MCF 10A (cell line): Measurements from ENCODE around the gene RAI14. TPM values are rescaled to one million over a fixed set of nuclear protein-coding genes. Genes with fewer than 3 reads are reported as not detected.

Source experiments
- BruUV-seq: library from RNA; stranded (reverse); fragments of 400-500 nt; replicated peaks from 2 replicates; lab custom pipeline; 2021; lab: Mats Ljungman, UMichigan
- CTCF ChIA-PET: fragments of 300-600 bp; sonication (Branson Sonifier 250); formaldehyde crosslinking; extraction: SDS; loops from one replicate; lab custom pipeline; 2021; ENCODE audit warnings: antibody characterized with exemption, inconsistent platforms; lab: Yijun Ruan, JAX
- POLR2A ChIA-PET: fragments of 300-600, 350-650 bp; sonication (Branson Sonifier 250); formaldehyde crosslinking; extraction: SDS; loops from one replicate; lab custom pipeline; 2020; ENCODE audit warnings: antibody characterized with exemption, inconsistent platforms; lab: Yijun Ruan, JAX
- DNase-seq: peaks from one replicate; pipeline ENCODE4 v3.0.0-alpha.2; 2018; ENCODE audit not compliant: unreplicated experiment
- H3K27ac Mint-ChIP-seq: one replicate; pipeline ENCODE4 v1.8.0; 2022; ENCODE audit warnings: mild to moderate bottlenecking, low read depth, mixed read lengths; ENCODE audit not compliant: unreplicated experiment
- H3K27me3 Mint-ChIP-seq: one replicate; pipeline ENCODE4 v1.8.0; 2022; ENCODE audit warnings: mixed read lengths; ENCODE audit not compliant: insufficient read depth, unreplicated experiment
- H3K36me3 Mint-ChIP-seq: one replicate; pipeline ENCODE4 v1.8.0; 2022; ENCODE audit warnings: mild to moderate bottlenecking, moderate library complexity, mixed read lengths; ENCODE audit not compliant: insufficient read depth, unreplicated experiment
- H3K4me1 Mint-ChIP-seq: one replicate; pipeline ENCODE4 v1.8.0; 2022; ENCODE audit warnings: mixed read lengths; ENCODE audit not compliant: insufficient read depth, unreplicated experiment
- H3K4me3 Mint-ChIP-seq: one replicate; pipeline ENCODE4 v1.8.0; 2022; ENCODE audit warnings: mild to moderate bottlenecking, moderate library complexity, mixed read lengths; ENCODE audit not compliant: unreplicated experiment
- H3K9me3 Mint-ChIP-seq: one replicate; pipeline ENCODE4 v1.8.0; 2022; ENCODE audit warnings: mixed read lengths; ENCODE audit not compliant: unreplicated experiment
- intact Hi-C: fragments of 100-400 bp; cut with micrococcal nuclease; formaldehyde crosslinking; loops from 2 replicates; pipeline ENCODE4 v1.14.1; 2022
- total RNA-seq: library from RNA; stranded (reverse); gene quantifications from 2 replicates; pipeline ENCODE4 v1.2.3, GENCODE V29; 2022
- TF ChIP-seq, protein P1 (sequence below): fragments of 200-600 bp; IDR thresholded peaks from one replicate; pipeline ENCODE4 v1.8.0; 2022; ENCODE audit warnings: antibody characterized with exemption, mild to moderate bottlenecking; ENCODE audit not compliant: unreplicated experiment

Gene RAI14
- total RNA-seq, 1 experiment from 2014 or later = 47.6 TPM

DNA sequence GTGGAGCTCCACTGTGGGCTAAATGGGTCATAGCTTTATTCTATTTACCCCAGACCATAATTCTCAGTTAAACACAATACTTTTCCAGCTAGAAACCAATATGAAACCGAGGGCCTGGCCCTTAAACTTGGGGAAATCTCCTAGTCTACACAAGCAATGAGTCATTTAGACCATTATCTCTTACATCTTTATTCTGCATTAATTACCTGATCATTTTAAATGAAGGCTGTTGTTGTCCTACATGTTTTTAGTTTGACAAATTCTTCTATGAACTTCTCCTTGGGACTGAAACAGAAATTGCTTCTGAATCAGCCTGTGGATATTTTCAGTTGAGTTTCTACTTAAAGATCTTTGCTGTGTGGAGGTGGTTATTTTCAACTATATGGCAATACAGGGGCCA, 37.9 kb downstream of the RAI14 start:
- Mint-ChIP-seq H3K36me3 (peaks cover 4% of the 10 kb centered on the region), H3K9me3 (no peaks in the 10 kb centered on the region), H3K27me3 (no peaks in the 10 kb centered on the region), H3K4me1 (peaks cover 22% of the 10 kb centered on the region), H3K27ac (no peak overlapping the region), H3K4me3 (no peak overlapping the region)
- CTCF ChIA-PET = interaction anchor here (1.1 kb wide), 1 partner anchor 204 kb away, joined by 4 read pairs; no protein-coding TSS in a partner anchor
- BruUV-seq = no TSS peak
- intact Hi-C loops = no loop called here
- TF ChIP-seq, protein P1, sequence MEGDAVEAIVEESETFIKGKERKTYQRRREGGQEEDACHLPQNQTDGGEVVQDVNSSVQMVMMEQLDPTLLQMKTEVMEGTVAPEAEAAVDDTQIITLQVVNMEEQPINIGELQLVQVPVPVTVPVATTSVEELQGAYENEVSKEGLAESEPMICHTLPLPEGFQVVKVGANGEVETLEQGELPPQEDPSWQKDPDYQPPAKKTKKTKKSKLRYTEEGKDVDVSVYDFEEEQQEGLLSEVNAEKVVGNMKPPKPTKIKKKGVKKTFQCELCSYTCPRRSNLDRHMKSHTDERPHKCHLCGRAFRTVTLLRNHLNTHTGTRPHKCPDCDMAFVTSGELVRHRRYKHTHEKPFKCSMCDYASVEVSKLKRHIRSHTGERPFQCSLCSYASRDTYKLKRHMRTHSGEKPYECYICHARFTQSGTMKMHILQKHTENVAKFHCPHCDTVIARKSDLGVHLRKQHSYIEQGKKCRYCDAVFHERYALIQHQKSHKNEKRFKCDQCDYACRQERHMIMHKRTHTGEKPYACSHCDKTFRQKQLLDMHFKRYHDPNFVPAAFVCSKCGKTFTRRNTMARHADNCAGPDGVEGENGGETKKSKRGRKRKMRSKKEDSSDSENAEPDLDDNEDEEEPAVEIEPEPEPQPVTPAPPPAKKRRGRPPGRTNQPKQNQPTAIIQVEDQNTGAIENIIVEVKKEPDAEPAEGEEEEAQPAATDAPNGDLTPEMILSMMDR = no peak
- DNase-seq = no peak
- POLR2A ChIA-PET = interaction anchor here (0.9 kb wide), 1 partner anchor 49 kb away, joined by 3 read pairs; no protein-coding TSS in a partner anchor

- Mint-ChIP-seq H3K4me3 (no peak overlapping the region), H3K27ac (no peak overlapping the region), H3K36me3 (peaks cover 4% of the 10 kb centered on the region), H3K27me3 (no peaks in the 10 kb centered on the region), H3K9me3 (no peaks in the 10 kb centered on the region), H3K4me1 (peaks cover 22% of the 10 kb centered on the region)
- TF ChIP-seq, protein P1 = no peak
- intact Hi-C loops = no loop called here
- no peak for DNase-seq
- no TSS peak for BruUV-seq
- POLR2A ChIA-PET = interaction anchor here (0.5 to 0.7 kb wide), 2 partner anchors 201 to 221 kb away, joined by 3 read pairs; partner anchors contain the start of genes BRIX1 and RAD1
- CTCF ChIA-PET = interaction anchor here (0.7 to 1.1 kb wide), 2 partner anchors 8 to 204 kb away, joined by 3 to 4 read pairs; no protein-coding TSS in a partner anchor
Measured at GRCh38 chr5:34694685-34695084, 38.6 kb downstream of the RAI14 start.

- no TSS peak for BruUV-seq
- DNase-seq = no peak
- Mint-ChIP-seq H3K9me3 (no peaks in the 10 kb centered on the region), H3K4me1 (peaks cover 22% of the 10 kb centered on the region), H3K4me3 (peak overlapping the region; percentile 33), H3K36me3 (no peaks in the 10 kb centered on the region), H3K27me3 (no peaks in the 10 kb centered on the region), H3K27ac (peak overlapping the region; percentile 85)
- TF ChIP-seq, protein P1 = no peak
- CTCF ChIA-PET = interaction anchor here (0.6 to 0.8 kb wide), 3 partner anchors 9 to 46 kb away, joined by 3 read pairs; no protein-coding TSS in a partner anchor
- intact Hi-C loops = no loop called here
- POLR2A ChIA-PET = interaction anchor here (0.5 to 2.8 kb wide), 3 partner anchors 9 to 220 kb away, joined by 3 to 9 read pairs (median 3); partner anchors contain the start of genes BRIX1 and RAD1
Measured at GRCh38 chr5:34695275-34696027, 39.3 kb downstream of the RAI14 start.

- CTCF ChIA-PET = no interaction called here
- Mint-ChIP-seq H3K4me3 (no peak overlapping the region), H3K36me3 (no peaks in the 10 kb centered on the region), H3K27me3 (no peaks in the 10 kb centered on the region), H3K4me1 (peaks cover 22% of the 10 kb centered on the region), H3K27ac (no peak overlapping the region), H3K9me3 (no peaks in the 10 kb centered on the region)
- POLR2A ChIA-PET = interaction anchor here (2.8 kb wide), 1 partner anchor 11 kb away, joined by 9 read pairs; no protein-coding TSS in a partner anchor
- TF ChIP-seq, protein P1 = no peak
- no peak for DNase-seq
- BruUV-seq = no TSS peak
- intact Hi-C loops = no loop called here
Measured at GRCh38 chr5:34697308-34698108, 41.4 kb downstream of the RAI14 start.
